Measurements from ENCODE around the gene SH3PXD2A.

- TF ChIP-seq POLR2AphosphoS5 (IDR thresholded peaks at IDR 0.05; ENCODE audit: low read depth, low read length) (no peak), POLR2A (IDR thresholded peaks at IDR 0.05; ENCODE audit: low read depth, low read length) (no peak), TAF1 (IDR thresholded peaks at IDR 0.05; ENCODE audit: borderline replicate concordance, low read depth, low read length) (no peak)
Measured at GRCh38 chr10:103764296-103765088, 90.9 kb downstream of the SH3PXD2A start.
